Aorta (tissue), 5 donors: Measurements from ENCODE around the gene NDUFB2. TPM values are rescaled to one million over a fixed set of nuclear protein-coding genes. Genes with fewer than 3 reads are reported as not detected.

Source experiments
- ATAC-seq: fragments of 200-7000 bp; cut with Tn5 transposase; one replicate; pipeline ENCODE4 v1.9.1; 2022; ENCODE audit warnings: moderate library complexity; ENCODE audit not compliant: low FRiP score
- DNase-seq, 2 donors: peaks; one replicate each; pipeline ENCODE4 v3.0.0-alpha.2; 2020
- H3K27ac ChIP-seq, 2 donors: one replicate each; pipeline ENCODE4 v1.5.1; 2013; ENCODE audit warnings: low read length in 2 of 2, mild to moderate bottlenecking in 2 of 2, moderate library complexity in 2 of 2, control low read depth in 1 of 2, inconsistent platforms in 1 of 2, low read depth in 1 of 2
- H3K27me3 ChIP-seq, 2 donors: one replicate each; pipeline ENCODE4 v1.6.1; 2013; ENCODE audit warnings: control low read depth in 1 of 2, low read length in 1 of 2, mild to moderate bottlenecking in 1 of 2, moderate library complexity in 1 of 2; ENCODE audit not compliant: insufficient read depth in 2 of 2, control insufficient read depth in 1 of 2
- H3K36me3 ChIP-seq, 2 donors: one replicate each; pipeline ENCODE4 v1.6.1; 2013; ENCODE audit warnings: control low read depth in 1 of 2, low read length in 1 of 2, mild to moderate bottlenecking in 1 of 2; ENCODE audit not compliant: insufficient read depth in 2 of 2, control insufficient read depth in 1 of 2
- H3K4me1 ChIP-seq, 2 donors: one replicate each; pipeline ENCODE4 v1.6.1; 2013; ENCODE audit warnings: low read length in 2 of 2, control low read depth in 1 of 2, mild to moderate bottlenecking in 1 of 2, moderate library complexity in 1 of 2; ENCODE audit not compliant: insufficient read depth in 2 of 2, control insufficient read depth in 1 of 2
- H3K4me3 ChIP-seq, 2 donors: one replicate each; pipeline ENCODE4 v1.5.1; 2013; ENCODE audit warnings: low read length in 2 of 2, control low read depth in 1 of 2, mild to moderate bottlenecking in 1 of 2
- H3K9me3 ChIP-seq: one replicate; pipeline ENCODE4 v1.6.1; 2013; ENCODE audit warnings: mild to moderate bottlenecking, low read length; ENCODE audit not compliant: control insufficient read depth
- WGBS, 2 donors: extraction: QIAGEN DNeasy Blood & Tissue Kit; methylation state at CpG; one replicate each; pipeline ENCODE4 v1.1.7; 2013; 5-methylcytosine and 5-hydroxymethylcytosine counted together
- intact Hi-C, 2 donors: fragments of 100-400 bp; cut with DNase I; formaldehyde crosslinking; loops; one replicate each; pipeline versions ENCODE4 v1.14.2 to v1.15.0; 2022
- polyA plus RNA-seq, 2 donors: library from polyadenylated mRNA; stranded (reverse); fragments of 200-250 nt; gene quantifications; one replicate each; pipeline ENCODE4 v1.2.3, GENCODE V29; 2013
- total RNA-seq, 2 donors: library from RNA; stranded (reverse); fragmentation: NEBNext Ultra II Directional; extraction: Animal tissue kit (Norgen Biotek cat#: 25700); gene quantifications; one replicate each; pipeline ENCODE4 v1.2.1, GENCODE V29; 2021
- donor health status: healthy with polysubstance abuse.
- donor health status: Bipolar disorder and iron deficiency.
- donor health status: DM: no; HTN: no; CAD: no.
- donor health status: DM: no; HTN: no; CAD: no.
- donor health status: DM: yes; HTN: yes; CAD: no.

The NDUFB2 gene
- total and polyA plus RNA-seq, 4 donors, result 106 to 615 (median 175) TPM

DNA sequence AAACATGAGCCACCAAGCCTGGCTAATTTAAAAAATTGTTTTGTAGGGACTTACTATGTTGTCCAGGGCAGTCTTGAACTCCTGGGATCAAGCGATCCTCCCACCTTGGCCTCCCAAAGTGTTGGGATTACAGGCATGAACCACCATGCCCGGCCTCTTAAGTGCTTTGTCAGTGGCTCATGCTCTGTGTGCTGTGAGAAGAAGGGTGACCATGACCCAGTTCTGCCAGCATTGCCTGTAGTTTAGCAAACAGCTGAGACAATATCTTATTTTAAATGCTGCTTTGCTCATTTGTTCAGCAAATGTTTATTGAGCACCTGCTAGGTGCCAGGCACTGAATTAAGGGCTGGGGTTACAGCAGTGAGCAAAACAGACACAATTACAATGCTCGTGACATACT, 14.7 kb upstream of the NDUFB2 start:
- Histone ChIP-seq H3K27ac (no peak overlapping the region), H3K4me3 (no peak overlapping the region), H3K36me3 (peaks cover 4 to 8% of the 10 kb centered on the region in 2 donors), H3K4me1 (no peaks in the 10 kb centered on the region), H3K9me3 (no peaks in the 10 kb centered on the region), H3K27me3 (no peaks in the 10 kb centered on the region)
- DNase-seq (no peak), ATAC-seq (no peak)
- 96% methylated on average over 3 of the region's 3 CpGs for WGBS, 2 donors
- intact Hi-C loops, result no loop called here

DNA sequence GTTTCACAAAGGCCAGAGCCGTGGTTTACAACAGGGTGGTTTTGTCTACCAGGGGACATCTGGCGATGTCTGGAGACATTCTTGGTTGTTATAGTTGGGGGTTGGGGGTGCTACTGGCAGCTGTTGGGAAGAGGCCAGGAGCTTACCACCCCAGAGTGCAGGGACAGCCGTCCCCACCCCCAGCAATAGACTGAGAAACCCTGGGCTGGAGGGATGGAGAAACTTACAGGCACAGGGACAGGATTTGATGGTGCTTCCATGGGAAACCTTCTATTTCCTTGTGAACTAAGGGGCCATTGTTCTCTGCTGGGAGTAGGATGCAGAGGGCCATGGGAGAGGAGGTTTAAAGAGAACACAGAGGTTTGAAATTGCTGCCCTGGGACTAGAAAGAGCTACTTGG, 12.9 kb upstream of the NDUFB2 start:
- DNase-seq (no peak), ATAC-seq (no peak)
- Histone ChIP-seq H3K4me3 (no peak overlapping the region), H3K36me3 (peaks cover 4 to 8% of the 10 kb centered on the region in 2 donors), H3K27me3 (no peaks in the 10 kb centered on the region), H3K9me3 (no peaks in the 10 kb centered on the region), H3K4me1 (no peaks in the 10 kb centered on the region), H3K27ac (no peak overlapping the region)
- WGBS, 2 donors, result 82 to 90% methylated on average over 3 of the region's 3 CpGs
- intact Hi-C loops, result no loop called here

GRCh38 chr7:140684066-140684950, 12.2 kb upstream of the NDUFB2 start:
- H3K36me3 ChIP-seq, result peaks cover 4 to 6% of the 10 kb centered on the region in 2 donors
- intact Hi-C loops, result no loop called here
- no peak overlapping the region for H3K4me3 ChIP-seq
- no peaks in the 10 kb centered on the region for H3K4me1 ChIP-seq
- no peaks in the 10 kb centered on the region for H3K27me3 ChIP-seq
- no peak overlapping the region for H3K27ac ChIP-seq
- DNase-seq, result peak in 1 of 2 donors; percentile 43
- ATAC-seq, result no peak
- H3K9me3 ChIP-seq, result no peaks in the 10 kb centered on the region
- 93 to 95% methylated on average over 18 to 20 of the region's 20 CpGs for WGBS, 2 donors

- Histone ChIP-seq H3K4me1 (no peaks in the 10 kb centered on the region), H3K27me3 (no peaks in the 10 kb centered on the region), H3K4me3 (no peak overlapping the region), H3K9me3 (no peaks in the 10 kb centered on the region), H3K36me3 (peaks cover 4 to 5% of the 10 kb centered on the region in 2 donors), H3K27ac (no peak overlapping the region)
- intact Hi-C loops, result no loop called here
- 75 to 76% methylated on average over 10 of the region's 10 CpGs for WGBS, 2 donors
- DNase-seq, result peak in 1 of 2 donors; percentile 60
- no peak for ATAC-seq
Observed at GRCh38 chr7:140685407-140686087, 11.0 kb upstream of the NDUFB2 start.

DNA sequence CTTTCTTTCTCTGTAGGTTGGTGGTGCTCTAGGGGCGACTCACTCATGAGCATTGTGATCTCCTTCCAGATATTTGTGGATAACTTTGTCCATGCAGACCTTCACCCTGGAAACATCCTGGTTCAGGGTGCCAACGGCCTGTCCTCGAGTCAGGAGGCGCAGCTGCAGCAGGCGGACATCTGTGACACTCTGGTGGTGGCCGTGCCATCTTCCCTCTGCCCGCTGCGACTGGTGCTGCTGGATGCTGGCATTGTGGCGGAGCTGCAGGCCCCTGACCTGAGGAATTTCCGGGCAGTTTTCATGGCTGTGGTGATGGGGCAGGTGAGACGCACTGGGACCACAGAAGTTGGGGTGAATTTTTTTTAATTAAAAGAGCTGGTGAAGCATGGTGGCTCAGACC, 9.6 kb upstream of the NDUFB2 start:
- WGBS, 2 donors, result 94 to 95% methylated on average over 11 of the region's 11 CpGs
- Histone ChIP-seq H3K4me3 (no peak overlapping the region), H3K27ac (no peak overlapping the region), H3K27me3 (no peaks in the 10 kb centered on the region), H3K9me3 (no peaks in the 10 kb centered on the region), H3K36me3 (peaks cover 2 to 4% of the 10 kb centered on the region in 2 donors), H3K4me1 (no peaks in the 10 kb centered on the region)
- DNase-seq (peak in 1 of 2 donors; percentile 67), ATAC-seq (no peak)
- intact Hi-C loops, result no loop called here

DNA sequence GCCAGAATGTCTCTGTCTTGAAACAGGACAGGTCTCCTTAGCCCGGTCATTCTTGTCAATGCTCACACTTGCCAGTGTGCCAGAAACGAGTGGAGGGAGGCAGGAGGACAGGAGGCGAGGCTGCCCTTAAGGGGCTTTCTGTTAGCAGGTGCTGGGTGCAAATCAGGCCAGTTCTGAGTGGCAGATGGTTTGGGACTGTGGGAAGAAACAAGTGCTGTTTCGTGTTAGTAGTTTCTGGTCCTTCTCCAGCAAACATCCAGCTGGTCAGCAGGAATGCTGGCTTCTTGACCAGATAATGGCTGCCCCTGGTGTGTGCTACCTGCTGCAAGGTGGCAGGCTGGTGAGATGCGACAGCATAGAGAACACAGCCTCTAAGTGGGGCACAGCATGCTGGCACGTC, 8.2 kb upstream of the NDUFB2 start:
- ATAC-seq (no peak), DNase-seq (peak in 1 of 2 donors; percentile 63)
- Histone ChIP-seq H3K36me3 (peaks cover 0 to 2% of the 10 kb centered on the region in 2 donors), H3K27me3 (no peaks in the 10 kb centered on the region), H3K4me3 (no peak overlapping the region), H3K27ac (no peak overlapping the region), H3K9me3 (no peaks in the 10 kb centered on the region), H3K4me1 (no peaks in the 10 kb centered on the region)
- intact Hi-C loops, result no loop called here
- 88% methylated on average over 6 of the region's 6 CpGs for WGBS, 2 donors

- intact Hi-C loops, result loop anchor here in 1 of 2 donors (10.0 kb wide), 1 partner anchor 235 kb away; the partner anchor contains the start of gene BRAF
- Histone ChIP-seq H3K27ac (no peak overlapping the region), H3K9me3 (no peaks in the 10 kb centered on the region), H3K36me3 (peaks cover 0 to 2% of the 10 kb centered on the region in 2 donors), H3K4me1 (no peaks in the 10 kb centered on the region), H3K4me3 (no peak overlapping the region), H3K27me3 (no peaks in the 10 kb centered on the region)
- peak in 1 of 2 donors; percentile 57 for DNase-seq
- 93% methylated on average over 16 of the region's 16 CpGs for WGBS, 2 donors
- no peak for ATAC-seq
Observed at GRCh38 chr7:140689199-140690152, 7.0 kb upstream of the NDUFB2 start.

GRCh38 chr7:140691376-140692045, 5.0 kb upstream of the NDUFB2 start:
- H3K27me3 ChIP-seq, result no peaks in the 10 kb centered on the region
- H3K27ac ChIP-seq, result no peak overlapping the region
- no peaks in the 10 kb centered on the region for H3K4me1 ChIP-seq
- H3K4me3 ChIP-seq, result no peak overlapping the region
- intact Hi-C loops, result loop anchor here in 1 of 2 donors (10.0 kb wide), 1 partner anchor 233 kb away; the partner anchor contains the start of gene BRAF
- WGBS, 2 donors, result 84 to 89% methylated on average over 12 of the region's 12 CpGs
- DNase-seq (no peak), ATAC-seq (no peak)
- H3K36me3 ChIP-seq, result no peaks in the 10 kb centered on the region
- no peaks in the 10 kb centered on the region for H3K9me3 ChIP-seq
